Muscle of back (tissue), 11 donors: ENCODE results near the gene CPNE2. TPM values are rescaled to one million over a fixed set of nuclear protein-coding genes. Genes with fewer than 3 reads are reported as not detected.
"Not testable (repeated sequence)": the region's sequence is repeated elsewhere in the genome, so short reads cannot be mapped to it uniquely, and the experiment has no call there.

Experiments used
- DNase-seq, 3 donors: peaks; one replicate each; pipeline versions ENCODE4 v3.0.0 to v3.0.0-alpha.2; 2013
- polyA plus RNA-seq, 10 donors: library from polyadenylated mRNA; unstranded; fragments of 120-200 nt; gene quantifications; one replicate each; pipeline ENCODE4 v1.2.1, GENCODE V29; 2013; ENCODE audit not compliant: insufficient read length in 10 of 10

CPNE2 gene
- polyA plus RNA-seq, 10 donors = 24.0 to 35.2 (median 25.8) TPM

DNA sequence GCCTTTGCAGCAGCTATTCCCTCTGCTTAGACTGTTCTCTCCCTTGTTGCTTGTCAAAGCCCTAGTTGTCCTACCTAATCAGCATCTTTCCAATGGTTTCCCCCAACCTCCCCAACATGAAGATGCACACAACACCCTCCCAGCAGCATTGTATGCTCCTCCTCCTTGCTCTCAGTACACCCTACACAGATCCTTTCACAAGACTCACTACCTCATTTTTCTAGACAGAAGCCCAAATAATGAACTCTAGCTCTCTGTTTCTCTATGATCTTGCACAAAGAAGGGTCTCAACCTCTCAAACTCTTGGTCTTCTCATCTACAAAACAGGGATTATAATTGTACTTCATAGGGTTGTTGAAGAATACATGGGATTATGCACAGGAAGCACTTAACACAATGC is 74.1 kb downstream of the CPNE2 start:
- DNase-seq = no peak

DNA sequence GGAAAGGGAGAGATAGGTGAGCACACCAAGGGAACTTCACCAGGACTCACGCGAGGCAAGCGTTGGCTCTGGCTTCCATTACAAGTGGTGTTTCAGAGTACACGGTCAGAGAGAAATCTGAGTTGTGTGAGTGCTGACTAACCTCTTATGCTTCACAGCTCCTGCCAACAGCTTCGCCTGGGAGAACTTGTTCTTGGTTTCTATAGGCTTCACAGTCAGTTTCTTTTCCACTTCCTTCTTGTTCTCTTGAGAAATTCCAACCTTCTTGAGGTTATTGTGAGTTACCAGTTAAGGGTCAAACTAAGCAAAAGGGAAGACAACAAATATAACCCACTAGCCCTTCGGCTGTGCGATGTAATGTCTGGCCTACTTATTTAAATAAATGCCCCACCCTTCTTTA is 74.6 kb downstream of the CPNE2 start:
- no peak for DNase-seq

DNA sequence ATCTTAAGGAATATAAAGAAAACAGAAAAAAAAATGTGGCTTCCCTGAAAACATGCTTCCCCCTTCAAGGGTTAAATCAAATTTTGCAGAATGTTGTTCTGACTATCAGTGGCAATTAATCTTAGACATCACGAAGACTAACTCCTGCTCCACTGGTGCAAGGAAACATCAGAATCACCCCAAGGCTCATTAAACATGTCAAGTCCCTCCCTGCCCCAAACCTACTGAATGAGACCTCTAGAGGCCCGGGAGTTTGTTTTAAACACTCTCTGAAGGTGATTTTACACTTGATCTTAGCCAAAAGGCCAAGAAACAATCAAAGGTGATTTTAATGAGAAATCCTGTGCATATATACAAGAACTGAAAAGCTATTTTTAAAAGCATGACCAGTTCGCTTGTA is 75.2 kb downstream of the CPNE2 start:
- no peak for DNase-seq

DNA sequence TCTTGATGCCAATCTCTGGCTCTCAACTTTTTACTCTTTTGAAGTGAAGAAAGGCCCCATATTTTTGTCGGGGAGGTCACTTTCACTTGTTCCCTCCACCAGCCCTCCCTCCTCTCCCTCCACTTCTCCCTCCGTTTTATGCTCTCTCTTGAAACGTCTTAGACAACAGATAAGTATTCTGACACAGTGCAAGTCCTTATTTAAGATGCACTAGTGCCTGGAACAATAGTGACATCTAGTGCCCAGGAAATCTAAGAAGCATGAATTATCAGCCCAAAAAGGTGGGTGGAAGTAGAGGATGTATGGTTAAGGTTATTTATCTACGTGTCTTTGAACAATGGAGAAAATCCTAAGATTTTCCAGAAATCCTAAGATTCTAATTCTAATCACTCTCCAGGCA is 75.6 kb downstream of the CPNE2 start:
- DNase-seq = peak; percentile 54 to 78 (median 58)

DNA sequence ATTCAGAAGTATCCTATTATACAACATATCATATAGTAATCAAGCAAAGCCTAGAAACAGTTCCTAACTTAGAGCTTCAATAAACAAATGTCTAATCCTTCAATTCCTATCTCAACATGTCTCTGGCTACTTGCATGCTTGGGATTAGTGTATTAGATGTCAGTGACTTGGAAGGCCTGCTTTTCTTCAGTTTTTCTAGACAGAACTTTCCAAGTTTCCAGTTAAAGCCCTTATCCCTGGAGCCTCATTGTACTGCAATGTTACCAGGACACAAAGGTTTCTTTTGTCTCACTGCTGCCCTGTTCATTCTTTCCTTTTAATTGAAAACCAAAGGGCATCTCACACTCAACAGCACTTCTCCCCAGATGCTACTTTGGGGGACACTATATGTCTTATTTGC is 76.9 kb downstream of the CPNE2 start:
- no peak for DNase-seq

DNA sequence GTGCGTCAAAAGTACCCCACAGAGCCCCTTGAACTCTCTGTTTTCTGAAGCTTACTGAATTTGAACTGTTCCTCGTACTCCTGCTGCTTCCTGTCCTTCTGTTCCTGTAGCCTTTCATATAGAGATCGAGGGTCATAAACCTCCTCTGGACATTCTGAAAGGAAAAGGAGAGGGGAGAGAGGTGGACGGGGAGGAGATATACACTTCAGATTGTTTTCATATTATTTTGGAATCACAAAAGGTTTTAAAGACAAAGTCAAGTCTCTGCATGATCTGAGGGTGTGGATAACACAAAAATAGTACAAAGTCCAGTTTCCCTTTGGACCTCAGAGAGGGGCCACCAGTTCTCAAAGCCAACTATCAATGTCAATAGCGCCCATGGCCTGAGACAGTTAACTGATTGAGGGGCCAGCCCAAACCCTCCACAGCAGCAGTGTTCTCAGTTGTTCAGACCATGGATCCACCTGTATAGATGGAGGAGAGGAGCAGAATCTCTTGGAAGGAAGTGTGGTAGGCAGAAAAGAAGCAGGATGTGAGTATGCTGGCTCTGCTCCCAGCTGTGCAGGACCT is 80.4 kb downstream of the CPNE2 start:
- DNase-seq = no peak

DNA sequence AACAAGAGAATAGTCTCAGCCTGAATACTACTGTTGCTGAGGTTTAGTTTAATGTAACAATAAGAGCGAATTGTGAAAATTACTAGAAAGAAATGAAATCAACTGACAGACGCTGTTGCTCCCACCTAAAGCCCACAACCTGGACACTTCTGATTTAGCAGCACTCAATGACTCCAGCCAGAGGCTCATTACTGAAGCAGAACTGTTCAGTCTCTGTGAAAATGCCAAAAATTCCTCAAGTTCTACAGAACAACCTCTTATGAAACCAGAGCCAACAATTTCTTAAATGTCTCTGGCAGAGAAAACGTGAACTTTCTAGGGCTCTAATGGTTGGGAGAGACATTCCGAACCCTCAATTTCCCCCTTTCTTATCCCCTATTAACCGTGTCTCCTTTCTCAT is 83.5 kb downstream of the CPNE2 start:
- peak in 1 of 3 donors; percentile 34 for DNase-seq

DNA sequence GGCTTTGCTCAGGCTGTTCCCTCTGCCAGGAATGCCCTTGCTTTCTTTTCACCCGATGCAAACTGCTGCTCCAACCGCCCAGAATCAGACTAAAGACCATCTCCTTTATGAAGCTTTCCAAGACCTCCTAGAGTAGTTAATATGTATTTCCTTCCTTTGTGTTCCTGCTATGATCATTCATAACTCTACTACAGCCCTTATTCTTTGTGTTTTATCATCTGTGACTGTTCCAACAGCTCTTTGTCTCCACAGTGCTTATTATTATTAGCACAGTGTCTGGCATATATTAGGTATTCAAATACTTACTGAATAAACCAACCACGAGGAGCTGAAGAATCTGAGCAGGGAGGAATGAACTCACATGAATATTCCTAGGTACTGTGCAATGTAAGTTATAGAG is 85.8 kb downstream of the CPNE2 start:
- no peak for DNase-seq

DNA sequence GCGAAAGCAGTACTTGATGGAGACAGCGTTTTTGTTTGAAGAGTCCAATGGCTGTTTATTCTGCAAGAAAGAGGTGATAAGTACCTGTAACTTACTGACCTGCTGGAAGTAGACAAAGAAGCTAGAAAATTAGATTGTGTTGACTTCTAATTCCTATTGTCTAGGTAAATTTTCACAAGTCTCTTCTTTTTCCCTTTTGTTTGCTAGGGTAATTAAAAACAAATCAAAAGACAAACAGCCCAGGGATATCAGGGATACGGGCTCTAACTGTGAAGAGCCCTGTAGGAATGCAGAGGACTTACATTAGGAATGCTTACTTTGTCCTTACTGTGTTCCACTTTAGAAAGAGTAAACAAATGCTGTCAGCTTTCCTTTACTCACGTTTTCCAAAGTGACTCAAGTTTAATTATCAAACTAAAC is 86.4 kb downstream of the CPNE2 start:
- no peak for DNase-seq

DNA sequence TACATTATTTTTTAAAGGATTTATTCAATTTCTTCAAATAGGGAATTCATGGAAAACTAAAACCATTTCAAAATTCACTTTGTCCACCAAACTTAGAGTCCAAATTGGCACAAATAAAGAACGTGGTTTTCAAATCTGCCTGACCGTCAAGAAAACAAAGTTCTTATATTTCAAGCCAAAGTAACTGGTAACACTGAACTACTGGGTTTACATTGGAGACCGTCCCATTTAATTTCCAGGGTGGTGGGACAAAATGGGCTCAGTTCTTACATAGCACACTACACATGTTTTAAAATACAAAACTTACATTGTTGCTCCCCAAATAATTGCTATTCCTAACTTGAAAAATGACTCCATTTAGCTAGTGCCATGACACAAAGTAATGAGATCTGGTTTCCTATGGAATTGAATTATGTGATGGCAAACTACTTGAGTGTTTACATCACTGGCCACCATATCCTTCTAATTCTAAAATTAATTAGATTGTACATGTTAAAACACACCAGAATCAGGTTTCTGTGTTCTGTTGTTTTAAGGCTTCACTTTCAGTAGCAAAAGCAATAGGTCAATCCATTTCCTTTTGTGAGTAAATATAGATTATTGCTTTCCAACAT is 86.9 kb downstream of the CPNE2 start:
- no peak for DNase-seq

DNA sequence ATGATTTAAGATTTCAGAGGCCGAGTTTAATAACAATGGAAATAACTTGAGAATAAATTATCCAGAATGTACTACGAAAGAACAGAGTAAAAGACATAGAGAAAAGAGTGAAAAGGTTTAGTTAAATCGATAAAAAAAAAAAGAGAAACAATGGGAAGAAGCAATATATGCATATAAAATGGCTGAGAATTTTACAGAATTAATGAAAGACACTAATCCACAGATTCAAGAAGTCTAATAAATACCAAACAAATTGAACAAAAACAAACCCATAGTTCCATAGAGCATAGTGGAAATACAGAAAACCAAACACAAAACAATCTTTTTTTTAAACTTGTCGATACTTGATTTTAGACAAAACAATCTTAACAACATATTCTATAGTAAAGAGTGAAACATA is 91.7 kb downstream of the CPNE2 start:
- DNase-seq = no peak

DNA sequence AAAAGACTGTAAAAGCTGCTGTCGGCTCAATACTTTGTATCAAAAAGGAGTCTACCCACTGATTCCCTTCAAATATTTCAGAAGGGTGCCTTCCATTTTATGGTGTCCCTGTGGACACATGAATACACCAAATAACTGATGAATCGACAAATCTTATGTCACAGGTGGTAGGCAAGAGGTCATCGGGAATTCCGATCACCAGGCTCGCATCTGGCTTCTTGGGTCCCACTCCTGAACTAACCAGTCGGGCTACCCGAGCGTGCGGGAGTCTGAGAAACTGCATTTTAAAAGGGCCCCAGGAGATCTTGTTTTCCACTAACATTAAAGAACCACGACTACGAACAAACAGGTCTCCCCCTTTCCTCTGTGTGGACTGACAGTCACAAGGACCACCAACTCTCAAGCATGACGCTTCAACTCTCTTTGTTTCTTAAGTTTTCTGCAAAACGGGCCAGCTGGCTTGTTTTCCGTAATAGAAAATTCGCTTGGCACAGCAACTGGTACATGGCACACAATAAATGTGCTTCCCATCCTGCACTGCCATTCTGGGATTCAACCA is 92.6 kb downstream of the CPNE2 start:
- no peak for DNase-seq

DNA sequence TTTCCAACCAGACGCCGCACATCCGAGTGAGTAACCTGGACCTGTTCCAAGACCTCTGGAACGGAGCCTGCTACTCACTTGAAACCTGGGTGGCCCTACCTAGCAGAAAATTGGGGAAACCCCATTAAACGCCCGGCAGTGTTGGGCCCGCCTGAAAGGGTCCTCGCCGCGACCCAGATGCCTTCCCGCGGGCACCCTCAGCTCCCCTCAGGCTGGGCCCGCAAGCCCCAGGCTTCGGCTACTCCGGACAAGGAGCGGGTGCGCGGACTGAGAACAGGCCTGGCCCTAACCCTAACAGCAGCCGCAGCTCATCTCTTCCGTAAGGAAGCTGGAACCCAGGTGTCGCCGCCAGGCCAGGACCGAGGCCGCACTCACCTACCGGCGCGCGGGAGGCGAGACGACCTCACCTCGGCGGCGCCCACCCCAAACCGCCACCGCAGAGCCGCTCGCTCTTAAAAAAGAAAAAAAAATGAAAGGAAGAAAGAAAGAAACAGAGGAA is 93.1 kb downstream of the CPNE2 start:
- peak in 2 of 3 donors; percentile 34 to 37 for DNase-seq

DNA sequence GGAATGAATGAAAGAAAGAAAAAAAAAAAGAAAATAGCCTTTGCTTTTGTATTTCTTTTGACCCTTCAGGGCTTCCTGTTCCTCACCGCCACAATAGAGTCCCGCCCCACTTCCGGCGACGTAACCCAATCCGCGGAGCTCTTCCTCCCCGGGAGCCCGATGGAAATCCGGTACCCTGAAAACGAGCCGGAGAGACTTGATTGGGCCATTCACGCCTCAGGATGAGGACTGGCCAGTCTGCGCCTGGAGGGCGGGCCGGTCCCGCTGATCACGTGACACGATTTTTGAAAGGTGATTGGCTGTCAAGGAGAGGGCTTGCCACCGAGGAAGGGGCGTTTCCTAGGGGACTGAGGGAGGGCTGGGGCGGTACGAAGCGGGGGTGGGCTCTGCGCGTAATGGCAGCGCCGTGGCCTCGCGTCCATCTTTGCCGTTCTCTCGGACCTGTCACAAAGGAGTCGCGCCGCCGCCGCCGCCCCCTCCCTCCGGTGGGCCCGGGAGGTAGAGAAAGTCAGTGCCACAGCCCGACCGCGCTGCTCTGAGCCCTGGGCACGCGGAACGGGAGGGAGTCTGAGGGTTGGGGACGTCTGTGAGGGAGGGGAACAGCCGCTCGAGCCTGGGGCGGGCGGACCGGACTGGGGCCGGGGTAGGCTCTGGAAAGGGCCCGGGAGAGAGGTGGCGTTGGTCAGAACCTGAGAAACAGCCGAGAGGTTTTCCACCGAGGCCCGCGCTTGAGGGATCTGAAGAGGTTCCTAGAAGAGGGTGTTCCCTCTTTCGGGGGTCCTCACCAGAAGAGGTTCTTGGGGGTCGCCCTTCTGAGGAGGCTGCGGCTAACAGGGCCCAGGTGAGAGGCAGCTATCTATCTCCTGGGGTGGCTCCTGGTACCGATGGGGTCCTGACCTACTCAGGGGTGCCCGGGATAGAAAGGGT is 93.8 kb downstream of the CPNE2 start, which contains the start of the genes PSME3IP1 and RSPRY1:
PSME3IP1 (minus strand) TSS at position 95 of the 927 bp plus-strand sequence. CDS start 12,185 bp downstream, outside the sequence.
RSPRY1 (plus strand) TSS at position 385 of the 927 bp plus-strand sequence. CDS start 18,330 bp downstream, outside the sequence.
- peak; percentile 100 for DNase-seq

DNA sequence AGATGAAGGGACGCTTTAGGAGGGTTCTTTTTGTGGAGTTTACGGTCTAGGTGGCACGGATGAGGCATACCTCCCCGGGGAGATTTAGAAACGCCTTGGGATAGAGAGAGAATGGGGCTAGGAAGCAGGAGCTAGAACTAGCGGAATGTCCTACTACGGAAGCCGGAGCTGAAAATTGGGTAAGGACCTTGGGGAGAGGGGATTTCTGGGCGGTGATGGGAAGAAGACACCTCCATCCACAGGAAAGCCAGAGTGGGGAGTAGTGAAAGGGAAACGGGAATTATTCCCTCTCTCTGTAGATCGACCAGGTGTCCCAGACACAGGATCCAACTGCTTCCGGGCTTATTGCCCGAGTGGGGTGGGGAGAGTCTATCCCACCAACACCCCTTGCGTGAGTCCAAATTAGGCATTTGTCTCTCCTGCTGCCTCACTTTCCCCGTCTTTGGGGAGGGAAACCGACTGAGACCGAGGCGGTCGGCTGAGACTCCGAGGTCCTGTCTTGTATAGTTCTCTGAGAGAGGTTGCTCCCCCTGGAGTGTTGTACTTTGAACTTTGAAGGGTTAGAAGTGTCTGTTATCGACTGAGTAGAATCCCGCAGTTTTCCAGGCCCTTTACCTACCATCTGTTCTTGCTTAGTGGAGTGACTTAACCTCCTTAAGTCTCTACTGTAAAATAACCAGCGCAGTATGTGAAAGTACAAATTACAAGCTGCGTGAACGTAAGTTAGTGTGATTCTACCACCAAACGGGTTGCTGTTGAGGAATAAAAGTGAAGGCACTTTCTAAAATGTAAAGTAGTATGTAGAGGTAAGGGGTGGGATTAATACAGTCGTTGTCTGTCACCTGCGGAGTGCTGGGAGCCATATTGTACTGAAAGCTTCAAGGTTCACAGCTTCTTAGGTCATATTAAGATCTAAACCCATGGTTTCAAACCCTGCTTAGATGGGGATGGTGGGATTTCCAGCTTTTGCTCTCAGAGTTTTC is 94.8 kb downstream of the CPNE2 start:
- peak; percentile 23 to 79 (median 55) for DNase-seq

DNA sequence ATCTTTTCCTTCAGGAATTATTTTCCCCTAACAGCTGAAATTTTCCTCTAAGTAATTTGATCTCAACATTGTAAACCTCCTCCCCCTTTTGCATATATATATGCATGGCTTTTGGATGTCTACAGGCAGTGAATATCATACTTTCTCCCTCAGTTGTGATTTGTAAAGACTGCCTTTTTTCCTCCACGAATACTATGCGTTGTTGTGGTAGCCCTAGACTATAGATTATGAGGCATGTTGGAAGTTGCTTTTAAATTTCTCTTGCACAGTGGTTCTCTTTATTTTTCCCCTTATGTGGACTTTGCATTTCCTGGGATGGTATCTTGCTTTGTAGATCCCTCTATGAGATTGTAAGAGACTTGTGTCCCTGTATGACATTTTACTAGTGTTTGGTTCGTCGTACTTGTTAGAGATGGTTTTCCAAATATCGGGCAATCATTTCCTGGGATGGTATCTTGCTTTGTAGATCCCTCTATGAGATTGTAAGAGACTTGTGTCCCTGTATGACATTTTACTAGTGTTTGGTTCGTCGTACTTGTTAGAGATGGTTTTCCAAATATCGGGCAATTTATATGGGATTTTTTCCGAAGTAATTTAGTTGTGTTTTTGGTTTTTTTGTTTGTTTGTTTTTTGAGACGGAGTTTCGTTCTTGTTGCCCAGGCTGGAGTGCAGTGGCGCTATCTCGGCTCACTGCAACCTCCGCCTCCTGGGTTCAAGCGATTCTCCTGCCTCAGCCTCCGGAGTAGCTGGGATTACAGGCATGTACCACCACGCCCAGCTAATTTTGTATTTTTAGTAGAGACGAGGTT is 95.7 kb downstream of the CPNE2 start:
- DNase-seq = not testable (repeated sequence)

DNA sequence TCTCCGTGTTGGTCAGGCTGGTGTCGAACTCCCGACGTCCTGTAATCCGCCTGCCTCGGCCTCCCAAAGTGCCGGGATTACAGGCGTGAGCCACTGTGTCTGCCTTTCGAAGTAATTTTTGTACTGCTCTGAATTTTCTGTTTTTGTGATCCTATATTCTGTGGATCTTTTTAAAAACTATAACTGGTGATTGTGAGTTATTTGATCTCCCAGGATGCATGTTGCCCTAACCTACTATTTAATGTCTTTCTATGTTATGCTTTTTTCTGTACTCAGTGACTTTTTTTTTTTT is 96.3 kb downstream of the CPNE2 start:
- no peak for DNase-seq

DNA sequence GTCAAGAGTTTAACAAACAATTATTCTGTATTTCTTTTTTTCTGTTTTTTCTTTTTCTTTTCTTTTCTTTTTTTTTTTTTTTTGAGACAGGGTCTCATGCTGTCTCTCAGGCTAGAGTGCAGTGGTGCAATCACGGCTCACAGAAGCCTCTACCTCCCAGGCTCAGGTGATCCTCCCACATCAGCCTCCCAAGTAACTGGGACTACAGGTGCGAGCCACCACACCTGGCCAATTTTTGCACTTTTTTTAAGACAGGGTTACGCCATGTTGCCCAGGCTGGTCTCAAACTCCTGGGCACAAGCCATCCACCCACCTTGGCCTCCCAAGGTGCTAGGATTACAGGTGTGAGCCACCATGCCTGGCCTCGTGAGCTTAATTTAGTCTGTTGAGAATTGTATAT is 97.1 kb downstream of the CPNE2 start:
- DNase-seq = not testable (repeated sequence)

DNA sequence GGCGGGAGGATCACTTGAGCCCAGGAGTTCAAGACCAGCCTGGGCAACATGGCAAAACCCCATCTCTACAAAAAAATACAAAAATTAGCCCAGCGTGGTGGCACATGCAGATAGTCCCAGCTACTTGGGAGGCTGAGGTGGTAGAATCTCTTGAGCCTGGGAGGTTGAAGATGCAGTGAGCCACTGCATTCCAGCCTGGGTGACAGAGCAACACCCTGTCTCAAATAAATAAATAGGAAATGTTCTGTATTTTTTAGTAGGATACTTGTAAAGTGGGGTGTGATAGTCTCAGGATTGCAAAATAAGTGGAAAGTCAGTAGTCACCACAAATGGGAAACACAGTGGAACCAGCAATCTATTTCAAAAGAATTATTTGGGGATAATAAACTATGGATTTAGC is 97.8 kb downstream of the CPNE2 start:
- no peak for DNase-seq

DNA sequence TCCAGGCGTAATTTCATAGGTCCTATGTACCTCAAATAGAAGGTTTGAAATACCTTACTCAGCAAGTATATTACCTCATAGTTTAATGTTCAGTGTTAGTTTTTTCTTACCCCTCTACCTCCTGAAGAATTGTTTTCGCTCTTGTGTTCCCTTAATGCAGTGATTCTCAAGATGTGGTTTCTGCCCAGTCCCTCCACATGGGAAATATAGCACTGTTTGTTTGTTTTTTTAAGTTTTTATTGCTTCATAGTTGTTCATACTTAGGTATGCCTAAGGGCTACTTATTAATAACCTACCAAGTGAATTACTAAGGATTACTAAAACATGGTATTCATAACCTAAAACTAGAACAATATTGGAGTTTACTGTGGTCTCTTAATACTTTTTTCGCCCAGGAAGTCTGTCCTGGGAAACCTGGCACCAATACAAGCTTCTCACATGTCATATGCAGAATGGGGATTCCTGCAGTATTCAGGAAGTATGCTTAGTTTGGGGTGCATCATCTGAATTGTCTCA is 98.7 kb downstream of the CPNE2 start:
- DNase-seq = peak in 1 of 3 donors; percentile 8
